ENCODE results near the gene ZNF800. TPM values are rescaled to one million over a fixed set of nuclear protein-coding genes. Genes with fewer than 3 reads are reported as not detected.

ZNF800 gene
- total RNA-seq, 4 donors from 2014 or later: 27.1 to 61.6 (median 36.2) TPM

- H3K36me3 ChIP-seq: peaks cover 0 to 4% of the 10 kb centered on the region in 2 donors
- H3K27me3 ChIP-seq: no peaks in the 10 kb centered on the region
- intact Hi-C loops (cut with DNase I): no loop called here
- no peak overlapping the region for H3K27ac ChIP-seq
- 96 to 98% methylated on average over 2 of the region's 2 CpGs for WGBS, 2 donors
- DNase-seq: no peak
- no peaks in the 10 kb centered on the region for H3K9me3 ChIP-seq
- H3K4me3 ChIP-seq (replicated peaks in 1 of 3): no peak overlapping the region
- H3K4me1 ChIP-seq: peaks cover 6 to 15% of the 10 kb centered on the region in 2 donors
- TF ChIP-seq CTCF (IDR thresholded peaks at IDR 0.05): no peak
- TF ChIP-seq POLR2A (IDR thresholded peaks at IDR 0.05): no peak
Measured at GRCh38 chr7:127387974-127388373, 4.5 kb downstream of the ZNF800 start.

GRCh38 chr7:127383123-127383835 is 9.2 kb downstream of the ZNF800 start:
- 63 to 77% methylated on average over 1 of the region's 1 CpG for WGBS, 2 donors
- intact Hi-C loops (cut with DNase I): no loop called here
- Histone ChIP-seq H3K27me3 (no peaks in the 10 kb centered on the region), H3K9me3 (no peaks in the 10 kb centered on the region), H3K4me1 (no peaks in the 10 kb centered on the region), H3K27ac (no peak overlapping the region), H3K36me3 (peaks cover 0 to 4% of the 10 kb centered on the region in 2 donors), H3K4me3 (replicated peaks in 1 of 3) (no peak overlapping the region)
- no peak for DNase-seq
- TF ChIP-seq POLR2A (IDR thresholded peaks at IDR 0.05): no peak
- TF ChIP-seq CTCF (IDR thresholded peaks at IDR 0.05): no peak

GRCh38 chr7:127382301-127383085 is 10.0 kb downstream of the ZNF800 start:
- DNase-seq: no peak
- Histone ChIP-seq H3K9me3 (no peaks in the 10 kb centered on the region), H3K27ac (no peak overlapping the region), H3K4me1 (no peaks in the 10 kb centered on the region), H3K4me3 (replicated peaks in 1 of 3) (no peak overlapping the region), H3K27me3 (no peaks in the 10 kb centered on the region), H3K36me3 (peaks cover 0 to 4% of the 10 kb centered on the region in 2 donors)
- TF ChIP-seq CTCF (IDR thresholded peaks at IDR 0.05) (no peak), POLR2A (IDR thresholded peaks at IDR 0.05) (no peak)
- WGBS, 2 donors: 68 to 72% methylated on average over 2 of the region's 2 CpGs
- intact Hi-C loops (cut with DNase I): no loop called here

GRCh38 chr7:127380479-127380878 is 12.0 kb downstream of the ZNF800 start:
- no peaks in the 10 kb centered on the region for H3K27me3 ChIP-seq
- no peak overlapping the region for H3K4me3 ChIP-seq (replicated peaks in 1 of 3)
- no peaks in the 10 kb centered on the region for H3K36me3 ChIP-seq
- H3K9me3 ChIP-seq: no peaks in the 10 kb centered on the region
- H3K4me1 ChIP-seq: no peaks in the 10 kb centered on the region
- DNase-seq: no peak
- intact Hi-C loops (cut with DNase I): no loop called here
- H3K27ac ChIP-seq: no peak overlapping the region
- no peak for TF ChIP-seq POLR2A (IDR thresholded peaks at IDR 0.05)
- TF ChIP-seq CTCF (IDR thresholded peaks at IDR 0.05): no peak

GRCh38 chr7:127379642-127380041 is 12.9 kb downstream of the ZNF800 start:
- 96 to 100% methylated on average over 2 of the region's 2 CpGs for WGBS, 2 donors
- H3K4me3 ChIP-seq (replicated peaks in 1 of 3): no peak overlapping the region
- DNase-seq: no peak

More at GRCh38 chr7:127379642-127380041, 12.9 kb downstream of the ZNF800 start:
- Histone ChIP-seq H3K27me3 (no peaks in the 10 kb centered on the region), H3K9me3 (no peaks in the 10 kb centered on the region), H3K36me3 (peaks cover 0 to under 1% of the 10 kb centered on the region in 2 donors), H3K4me1 (no peaks in the 10 kb centered on the region), H3K27ac (no peak overlapping the region)
- intact Hi-C loops (cut with DNase I): no loop called here
- TF ChIP-seq CTCF (IDR thresholded peaks at IDR 0.05) (no peak), POLR2A (IDR thresholded peaks at IDR 0.05) (no peak)

All from thyroid gland (tissue), 4 donors.